NAMALWA (cell line): ENCODE data around the gene MBL2.

ENCODE experiments used
- DNase-seq: peaks from one replicate; pipeline ENCODE4 v3.0.0-alpha.2; 2015; ENCODE audit warnings: low spot score

Gene MBL2

GRCh38 chr10:52772623-52773022 lies at the start of gene MBL2:
MBL2 (minus strand) TSS chr10:52772784; CDS start chr10:52771635, 1,149 bp downstream.
- DNase-seq: no peak

GRCh38 chr10:52820309-52820708 lies 47.7 kb upstream of the MBL2 start:
- DNase-seq: no peak

- DNase-seq: peak; percentile 58
Measured at GRCh38 chr10:52818019-52818418, 45.4 kb upstream of the MBL2 start.

- DNase-seq: no peak
Measured at GRCh38 chr10:52814506-52814905, 41.9 kb upstream of the MBL2 start.

GRCh38 chr10:52811776-52812175 lies 39.2 kb upstream of the MBL2 start:
- DNase-seq: no peak

- DNase-seq: no peak
Measured at GRCh38 chr10:52810761-52811160, 38.2 kb upstream of the MBL2 start.

GRCh38 chr10:52807803-52808202 lies 35.2 kb upstream of the MBL2 start:
- DNase-seq: no peak

GRCh38 chr10:52805414-52806285 lies 33.1 kb upstream of the MBL2 start:
- no peak for DNase-seq

- no peak for DNase-seq
Measured at GRCh38 chr10:52801947-52802346, 29.4 kb upstream of the MBL2 start.

GRCh38 chr10:52786098-52786497 lies 13.5 kb upstream of the MBL2 start:
- DNase-seq: no peak

- no peak for DNase-seq
Measured at GRCh38 chr10:52785418-52785817, 12.8 kb upstream of the MBL2 start.

- no peak for DNase-seq
Measured at GRCh38 chr10:52783726-52784125, 11.1 kb upstream of the MBL2 start.

- no peak for DNase-seq
Measured at GRCh38 chr10:52782554-52782953, 10.0 kb upstream of the MBL2 start.

GRCh38 chr10:52780391-52781155 lies 8.0 kb upstream of the MBL2 start:
- no peak for DNase-seq

- peak; percentile 71 for DNase-seq
Measured at GRCh38 chr10:52779541-52780390, 7.2 kb upstream of the MBL2 start.

GRCh38 chr10:52778511-52779392 lies 6.2 kb upstream of the MBL2 start:
- DNase-seq: peak; percentile 25

GRCh38 chr10:52777414-52777813 lies 4.8 kb upstream of the MBL2 start:
- DNase-seq: no peak

- DNase-seq: no peak
Measured at GRCh38 chr10:52776471-52776903, 3.9 kb upstream of the MBL2 start.

GRCh38 chr10:52775132-52775647 lies 2.6 kb upstream of the MBL2 start:
- no peak for DNase-seq

- no peak for DNase-seq
Measured at GRCh38 chr10:52774600-52775106, 2.1 kb upstream of the MBL2 start.

GRCh38 chr10:52774182-52774581 lies 1.6 kb upstream of the MBL2 start:
- DNase-seq: no peak
